Prostate gland (tissue), 2 donors: ENCODE results near the gene DMD. TPM values are rescaled to one million over a fixed set of nuclear protein-coding genes. Genes with fewer than 3 reads are reported as not detected.
A peak's percentile ranks its signal among the peaks of the same experiment; 100 is the strongest.
"Not testable (repeated sequence)": the region's sequence is repeated elsewhere in the genome, so short reads cannot be mapped to it uniquely, and the experiment has no call there.

Experiments
- DNase-seq: peaks from one replicate; pipeline ENCODE4 v3.0.0-alpha.2; 2019; ENCODE audit warnings: low spot score
- H3K27ac ChIP-seq, 2 donors: fragments of 200-600 bp; sonication (generic); 2 replicates each; pipeline ENCODE4 v1.5.1; 2017 to 2019
- H3K27me3 ChIP-seq: fragments of 200-600 bp; sonication (generic); replicated peaks from 2 replicates; pipeline ENCODE4 v1.5.1; 2019; ENCODE audit not compliant: insufficient read depth
- H3K36me3 ChIP-seq, 2 donors: fragments of 200-600 bp; sonication (generic); 1 replicate in 1 of 2; 2 replicates in 1 of 2; pipeline versions ENCODE4 v1.5.1 to v1.8.1; 2017 to 2019
- H3K4me1 ChIP-seq: fragments of 200-600 bp; sonication (generic); replicated peaks from 2 replicates; pipeline ENCODE4 v1.5.1; 2019
- H3K4me3 ChIP-seq, 2 donors: fragments of 200-600 bp; sonication (generic); 2 replicates each; pipeline ENCODE4 v1.5.1; 2017 to 2019
- H3K9me3 ChIP-seq: fragments of 200-600 bp; sonication (generic); 2 replicates; pipeline ENCODE4 v1.5.1; 2017
- CTCF ChIP-seq, 4 experiments: fragments of 200-600 bp in 2 of 4; fragments of 450-650 bp in 2 of 4; sonication (generic) in 2 of 4; IDR thresholded peaks; 1 replicate in 3 of 4; 2 replicates in 1 of 4; pipeline ENCODE4 v1.5.1; 2016 to 2019; ENCODE audit warnings: antibody characterized with exemption in 4 of 4, mild to moderate bottlenecking in 2 of 4, moderate library complexity in 2 of 4
- POLR2A ChIP-seq: fragments of 450-650 bp; IDR thresholded peaks from one replicate; pipeline ENCODE4 v1.6.1; 2016; ENCODE audit warnings: antibody characterized with exemption, mild to moderate bottlenecking
- POLR2AphosphoS5 ChIP-seq: sonication (generic); formaldehyde crosslinking; IDR thresholded peaks from one replicate; pipeline ENCODE4 v1.6.1; 2017; ENCODE audit warnings: antibody characterized with exemption
- WGBS: methylation state at CpG from one replicate; pipeline ENCODE4 v1.1.5; 2018; 5-methylcytosine and 5-hydroxymethylcytosine counted together
- intact Hi-C: fragments of 100-400 bp; cut with DNase I; formaldehyde crosslinking; loops from one replicate; pipeline ENCODE4 v1.14.2; 2022
- total RNA-seq, 2 donors: library from RNA; depleted of rRNA; stranded (reverse); fragments of >200 nt; gene quantifications; one replicate each; pipeline ENCODE4 v1.1.0, GENCODE V29; 2016

Gene DMD
- total RNA-seq, 2 donors from 2014 or later = 17.6 to 34.8 TPM

GRCh38 chrX:32538554-32538953 lies 672.8 kb downstream of the DMD start:
- Histone ChIP-seq H3K4me1 (no peaks in the 10 kb centered on the region), H3K9me3 (no peaks in the 10 kb centered on the region), H3K27me3 (no peaks in the 10 kb centered on the region), H3K36me3 (no peaks in the 10 kb centered on the region), H3K27ac (no peak overlapping the region), H3K4me3 (no peak overlapping the region)
- TF ChIP-seq POLR2A (no peak), CTCF (IDR thresholded peaks at IDR 0.05) (no peak), POLR2AphosphoS5 (no peak)
- DNase-seq = no peak
- intact Hi-C loops = loop anchor here (10.0 kb wide), 1 partner anchor 796 kb away; no protein-coding TSS in a partner anchor
- 66% methylated on average over 4 of the region's 8 CpGs for WGBS

GRCh38 chrX:32533848-32534247 lies 677.5 kb downstream of the DMD start:
- WGBS = 87% methylated on average over 4 of the region's 4 CpGs
- Histone ChIP-seq H3K4me3 (no peak overlapping the region), H3K9me3 (no peaks in the 10 kb centered on the region), H3K27ac (no peak overlapping the region), H3K4me1 (no peaks in the 10 kb centered on the region), H3K36me3 (no peaks in the 10 kb centered on the region), H3K27me3 (no peaks in the 10 kb centered on the region)
- TF ChIP-seq POLR2A (no peak), CTCF (IDR thresholded peaks at IDR 0.05) (no peak), POLR2AphosphoS5 (no peak)
- DNase-seq = no peak
- intact Hi-C loops = loop anchor here (10.0 kb wide), 1 partner anchor 801 kb away; no protein-coding TSS in a partner anchor

- intact Hi-C loops = loop anchor here (10.0 kb wide), 1 partner anchor 803 kb away; no protein-coding TSS in a partner anchor
Measured at GRCh38 chrX:32532262-32532661, 679.1 kb downstream of the DMD start.

GRCh38 chrX:32530802-32531403 lies 680.4 kb downstream of the DMD start:
- H3K27ac ChIP-seq = no peak overlapping the region
- WGBS = 0% methylated on average over 3 of the region's 3 CpGs
- DNase-seq = peak; percentile 7

More at GRCh38 chrX:32532262-32532661, 679.1 kb downstream of the DMD start:
- H3K27me3 ChIP-seq = no peaks in the 10 kb centered on the region
- no peaks in the 10 kb centered on the region for H3K9me3 ChIP-seq
- H3K4me1 ChIP-seq = no peaks in the 10 kb centered on the region
- WGBS = 86% methylated on average over 4 of the region's 4 CpGs
- no peak for DNase-seq
- no peaks in the 10 kb centered on the region for H3K36me3 ChIP-seq
- TF ChIP-seq CTCF (IDR thresholded peaks at IDR 0.05) (no peak), POLR2A (no peak), POLR2AphosphoS5 (no peak)
- no peak overlapping the region for H3K27ac ChIP-seq
- no peak overlapping the region for H3K4me3 ChIP-seq

GRCh38 chrX:32528451-32528850 lies 682.9 kb downstream of the DMD start:
- H3K27ac ChIP-seq, H3K36me3 ChIP-seq, H3K27me3 ChIP-seq, DNase-seq, H3K4me3 ChIP-seq, H3K4me1 ChIP-seq, H3K9me3 ChIP-seq, intact Hi-C loops: not testable (repeated sequence)

More at GRCh38 chrX:32530802-32531403, 680.4 kb downstream of the DMD start:
- intact Hi-C loops = loop anchor here (10.0 kb wide), 1 partner anchor 804 kb away; no protein-coding TSS in a partner anchor
- Histone ChIP-seq H3K36me3 (no peaks in the 10 kb centered on the region), H3K9me3 (no peaks in the 10 kb centered on the region), H3K4me3 (no peak overlapping the region), H3K4me1 (no peaks in the 10 kb centered on the region), H3K27me3 (no peaks in the 10 kb centered on the region)
- TF ChIP-seq CTCF (IDR thresholded peaks at IDR 0.05) (peak in 3 of 4 experiments; percentile 29 to 54 (median 40)), POLR2A (no peak), POLR2AphosphoS5 (no peak)
